ELR (cell line): Measurements from ENCODE around the gene YTHDC2.

Experiments
- DNase-seq: peaks from one replicate; pipeline ENCODE4 v3.0.0-alpha.2; 2015; ENCODE audit warnings: low read depth

Gene YTHDC2

DNA sequence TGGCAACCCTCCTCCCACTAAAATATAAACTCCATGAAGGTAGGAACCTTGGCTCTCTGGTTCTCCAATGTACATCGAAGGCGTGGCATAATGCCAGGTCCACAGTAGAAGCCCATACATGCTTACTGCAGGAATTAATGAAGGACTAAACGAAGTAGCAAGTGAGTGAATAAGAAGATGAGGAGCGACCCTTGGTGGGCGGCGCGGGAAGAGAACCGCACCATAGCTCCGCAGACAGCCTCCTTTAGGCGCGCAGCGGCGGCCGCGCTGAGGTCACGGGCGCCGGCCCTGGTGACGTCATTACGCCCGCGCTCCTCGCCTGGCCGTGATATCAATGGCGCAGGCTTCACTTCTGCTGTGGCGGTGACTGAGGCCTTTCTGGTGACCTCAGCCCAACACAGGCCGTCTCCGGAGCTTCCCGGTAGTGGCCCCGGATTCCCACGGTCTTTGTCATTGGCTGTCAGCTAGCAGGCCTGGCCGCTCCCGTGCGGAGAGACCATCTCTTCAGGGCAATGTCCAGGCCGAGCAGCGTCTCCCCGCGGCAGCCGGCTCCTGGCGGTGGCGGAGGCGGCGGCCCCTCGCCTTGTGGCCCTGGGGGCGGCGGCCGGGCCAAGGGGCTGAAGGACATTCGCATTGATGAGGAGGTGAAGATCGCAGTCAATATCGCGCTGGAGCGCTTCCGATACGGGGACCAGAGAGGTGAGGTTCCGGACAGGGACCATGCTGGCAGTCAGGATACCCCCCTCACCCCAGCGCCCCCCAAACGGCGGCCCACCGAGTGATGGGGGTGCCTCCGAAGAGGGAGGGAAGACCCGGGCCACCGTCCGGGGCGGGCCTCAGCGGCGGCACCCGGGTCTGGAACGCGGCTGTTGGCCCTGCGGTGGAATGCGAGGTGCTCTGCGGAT lies at the start of gene YTHDC2:
Gene YTHDC2, plus strand, starts transcription at position 311 of the 905 bp plus-strand sequence. Its CDS starts 202 bp downstream, at position 513.
- DNase-seq, result peak; percentile 89

DNA sequence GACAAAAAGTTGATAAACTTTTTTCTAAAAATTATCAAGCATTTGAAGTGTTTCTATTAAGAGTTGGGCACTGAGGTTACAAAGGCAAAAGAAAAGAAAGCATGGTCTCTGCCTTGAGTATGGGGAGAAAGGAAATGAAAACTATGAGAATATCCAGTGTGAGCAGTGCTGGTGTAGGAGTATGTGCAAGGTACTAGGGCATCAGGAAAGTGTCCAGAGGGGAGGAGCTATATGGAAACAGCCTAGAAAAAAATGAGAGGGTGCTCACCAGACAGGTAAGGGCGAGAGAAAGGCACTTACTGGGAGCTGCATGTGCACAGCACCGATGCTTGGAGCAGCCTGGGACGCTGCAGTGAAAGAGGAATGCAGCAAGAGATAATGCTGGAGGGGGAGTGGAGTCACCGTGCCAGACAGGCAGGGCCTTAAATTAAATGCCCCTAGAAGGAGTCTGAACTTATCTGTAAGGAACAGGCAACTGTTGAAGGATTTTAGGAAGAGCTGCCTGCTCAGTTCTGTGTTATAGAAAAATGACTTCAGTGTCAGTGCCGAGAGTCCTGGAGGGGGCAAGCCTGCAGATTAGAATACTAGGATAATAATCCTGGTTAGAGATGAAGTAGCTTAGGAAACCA lies 39.3 kb upstream of the YTHDC2 start:
- no peak for DNase-seq

DNA sequence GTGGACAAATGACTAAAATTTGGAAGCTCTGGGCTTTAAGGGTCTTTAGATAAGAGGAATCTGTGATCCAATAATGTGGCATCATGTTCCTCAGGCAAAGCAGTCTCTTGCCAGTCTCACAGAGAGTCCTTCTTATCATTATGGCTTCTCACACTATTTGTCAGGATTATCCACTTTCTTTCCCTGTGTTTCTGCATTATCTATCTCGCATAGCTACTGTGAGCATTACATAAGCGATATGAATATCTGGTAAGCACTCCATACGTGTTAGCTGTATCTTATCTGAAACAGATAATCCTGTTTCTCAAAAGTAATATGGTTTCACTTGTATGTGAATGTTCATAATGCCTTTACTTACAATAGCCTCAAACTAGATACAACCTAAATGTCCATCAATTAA lies 34.8 kb upstream of the YTHDC2 start:
- DNase-seq, result no peak

DNA sequence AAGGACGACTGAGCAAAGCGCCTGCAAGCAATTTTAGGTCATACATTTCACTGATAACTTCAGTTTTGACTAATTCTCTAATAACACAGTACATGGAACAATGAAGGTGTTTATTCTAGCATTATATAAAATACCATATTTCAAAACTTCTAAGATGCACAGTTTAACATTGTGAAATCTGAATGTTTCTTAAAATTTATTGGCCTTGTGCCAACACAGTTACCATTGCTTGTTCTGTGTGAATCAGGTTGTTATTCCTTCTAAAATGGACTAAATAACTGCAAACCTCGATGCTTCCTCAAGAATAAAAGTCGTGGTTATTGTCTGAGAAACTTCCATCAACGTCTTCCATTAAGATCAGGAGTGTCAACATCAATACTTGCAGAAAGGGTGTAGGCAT lies 33.3 kb upstream of the YTHDC2 start:
- no peak for DNase-seq

DNA sequence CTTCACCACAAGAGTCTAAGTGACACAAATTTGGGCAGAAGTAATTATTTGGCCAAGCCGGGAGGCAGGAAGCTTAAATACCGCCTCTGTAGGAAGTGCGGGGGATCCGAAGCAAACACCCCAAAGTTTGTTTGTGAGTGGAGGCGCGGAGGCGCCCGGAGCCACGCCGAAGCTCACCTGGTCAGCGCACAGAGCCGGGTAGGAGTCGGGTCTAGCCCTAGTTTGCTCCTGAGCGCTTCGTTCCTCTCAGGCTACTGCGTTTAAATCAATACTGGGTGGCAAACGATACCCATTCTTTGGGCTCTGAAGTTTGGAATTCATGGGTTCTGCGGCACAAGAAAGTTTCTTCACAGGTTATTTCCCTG lies 26.1 kb upstream of the YTHDC2 start:
- DNase-seq, result peak; percentile 15

DNA sequence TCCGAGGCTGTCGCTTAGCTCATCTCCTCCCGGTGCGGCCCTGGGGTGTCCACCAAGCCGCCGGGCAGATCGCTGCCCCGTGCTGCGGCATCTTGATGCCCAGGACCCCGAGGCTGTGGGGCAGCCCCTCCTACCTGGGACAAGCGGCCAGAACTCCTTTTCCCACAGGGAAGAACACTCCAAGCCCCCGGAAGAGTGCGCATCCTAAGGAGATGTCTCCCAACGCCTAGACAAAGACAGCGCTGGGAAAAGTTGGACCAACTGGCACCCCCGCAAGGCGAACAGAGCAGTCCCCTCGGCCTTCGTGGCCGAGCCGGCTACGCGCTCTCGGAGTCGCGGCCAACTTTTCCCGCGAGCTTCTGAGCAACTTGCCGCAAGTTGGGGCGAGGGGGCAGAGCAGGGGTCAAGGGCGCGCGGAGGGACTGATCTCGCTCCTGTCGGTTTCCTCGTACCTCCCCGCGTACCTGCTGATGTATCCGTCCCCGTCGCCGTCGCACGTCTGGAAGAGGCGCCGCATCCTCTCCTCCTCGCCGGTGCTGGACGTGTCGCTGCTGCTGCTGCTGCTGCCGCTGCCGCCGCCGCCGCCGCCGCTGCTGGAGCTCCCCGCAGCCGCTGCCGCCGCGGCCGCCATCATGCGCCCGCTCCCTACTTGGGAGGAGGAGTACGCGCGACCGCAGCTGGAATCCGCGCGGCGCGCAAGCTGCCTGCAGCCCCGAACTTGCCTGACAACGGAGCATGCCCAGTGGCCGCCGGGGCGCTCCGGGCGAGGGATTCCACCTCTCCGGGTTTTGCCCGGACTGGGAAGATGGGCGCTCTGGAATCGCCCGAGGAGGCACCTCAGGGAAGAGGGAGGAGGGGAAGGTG lies 25.5 kb upstream of the YTHDC2 start, which contains the start of gene MCC:
Gene MCC, minus strand, starts transcription at position 673 of the 864 bp plus-strand sequence.
- DNase-seq, result peak; percentile 82

DNA sequence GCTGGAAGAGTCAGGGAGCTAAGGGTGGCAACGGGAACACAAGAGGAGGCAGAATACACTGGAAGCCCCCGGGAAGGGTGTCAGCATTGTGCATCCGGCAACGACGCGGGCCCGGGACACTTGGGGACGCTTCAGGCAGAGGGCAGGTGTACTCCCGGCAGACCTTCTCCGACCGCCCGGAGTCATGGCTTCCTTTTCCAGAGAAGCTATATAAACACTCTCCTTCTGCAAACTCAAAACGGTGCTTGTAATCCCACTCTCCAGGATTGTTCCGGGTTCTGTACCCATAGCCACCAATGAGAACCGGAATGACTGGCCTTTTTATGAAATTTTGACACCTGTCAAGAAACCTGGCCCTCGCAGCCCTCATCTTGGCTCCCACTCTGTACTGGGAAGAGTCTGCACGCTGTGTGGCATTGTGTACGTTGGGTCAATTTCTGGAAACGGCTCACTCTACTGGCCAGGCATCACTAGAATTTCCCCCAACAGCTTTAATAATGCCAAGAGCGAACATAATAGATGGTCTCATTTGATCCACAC lies 24.8 kb upstream of the YTHDC2 start:
- no peak for DNase-seq

DNA sequence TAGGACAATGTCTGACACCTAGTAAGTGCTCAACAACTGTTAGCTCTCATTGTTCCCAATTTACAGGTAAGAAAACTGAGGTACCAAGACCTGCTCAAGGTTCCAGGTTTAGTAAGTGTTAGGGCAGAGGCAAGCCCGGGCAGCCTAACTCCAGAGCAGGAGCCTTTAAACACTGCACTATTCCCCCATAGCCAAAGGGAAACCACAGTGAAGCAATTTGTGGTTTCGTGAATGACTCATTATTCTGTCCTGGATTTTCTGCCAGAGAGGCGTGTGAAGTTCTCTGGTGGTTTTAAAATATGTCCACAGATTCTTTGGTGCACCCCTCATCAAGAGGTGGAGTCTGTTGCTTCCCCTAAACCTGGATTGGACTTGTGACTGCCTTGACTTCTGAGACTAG lies 24.2 kb upstream of the YTHDC2 start:
- peak; percentile 97 for DNase-seq

DNA sequence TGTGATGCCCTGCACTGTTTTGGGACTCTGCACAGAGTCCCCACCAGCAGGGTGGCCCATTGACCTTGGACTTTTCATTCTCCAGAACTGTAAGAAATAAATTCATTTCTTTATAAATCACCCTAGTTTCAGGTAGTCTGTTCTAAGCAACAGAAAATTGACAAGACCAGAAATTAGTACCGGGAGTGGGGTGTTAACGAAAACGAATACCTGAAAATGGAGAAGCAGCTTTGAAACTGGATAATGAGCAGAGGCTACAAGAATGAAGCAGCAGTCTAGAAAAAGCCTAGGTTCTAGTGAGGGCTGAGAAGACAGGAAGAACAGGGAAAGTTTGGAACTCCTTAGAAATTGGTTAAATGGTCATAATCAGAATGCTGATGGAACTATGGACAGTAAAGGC lies 23.2 kb upstream of the YTHDC2 start:
- no peak for DNase-seq

DNA sequence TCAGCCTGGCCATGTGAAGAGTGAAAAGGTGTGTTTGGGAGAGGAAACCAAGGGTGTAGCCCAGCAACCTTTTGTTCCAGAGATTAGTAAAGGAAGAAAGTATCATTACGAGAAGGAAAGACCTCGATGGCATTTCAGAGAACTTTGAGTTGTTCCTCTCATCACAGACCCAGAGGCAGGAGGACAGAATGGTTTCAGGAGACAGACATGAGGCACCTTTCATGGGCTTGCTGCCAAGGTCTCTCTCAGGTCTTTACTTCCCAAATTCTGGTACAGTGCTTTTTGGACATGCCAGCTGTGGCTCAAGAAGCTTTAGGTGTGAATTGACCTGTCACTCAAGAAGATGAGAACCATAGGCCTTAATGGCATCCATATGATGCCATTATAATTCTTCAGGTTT lies 22.5 kb upstream of the YTHDC2 start:
- DNase-seq, result no peak

DNA sequence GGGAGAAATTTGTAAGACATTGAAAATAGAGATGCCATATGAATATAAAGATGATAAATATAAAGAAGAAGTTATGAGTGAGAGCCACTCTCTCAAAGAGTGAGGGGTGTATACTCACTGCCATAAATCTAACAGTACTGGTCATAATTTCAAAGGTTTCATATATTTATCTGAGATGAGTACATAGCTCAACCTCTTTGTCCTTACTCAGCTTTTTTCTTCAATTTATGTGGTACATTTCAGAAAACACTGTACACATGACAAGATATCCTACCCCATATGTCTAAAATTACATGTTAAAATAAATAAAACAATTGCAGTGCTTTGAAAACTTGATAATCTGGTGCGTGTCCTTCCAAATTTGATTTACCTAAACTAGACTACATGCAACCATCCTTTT lies 20.0 kb upstream of the YTHDC2 start:
- DNase-seq, result no peak

DNA sequence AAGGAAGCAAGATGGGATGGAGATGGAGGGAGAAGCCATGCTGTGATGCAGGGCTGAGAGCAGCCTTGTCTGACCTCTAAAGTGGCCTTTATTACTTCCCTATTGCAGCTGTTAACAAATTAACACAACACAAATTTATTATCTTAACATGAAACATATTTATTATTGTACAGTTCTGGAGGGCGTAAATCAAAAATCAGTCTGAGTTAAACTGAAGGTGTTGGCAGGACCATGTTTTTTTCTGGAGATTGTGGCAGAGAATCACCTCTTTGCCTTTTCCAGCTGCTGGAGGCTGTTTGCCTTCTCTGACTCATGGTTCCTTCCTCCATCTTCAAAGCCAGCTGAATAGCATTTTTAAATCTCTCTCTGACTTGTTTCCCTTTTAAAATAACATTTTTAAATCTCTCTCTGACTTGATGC lies 18.1 kb upstream of the YTHDC2 start:
- DNase-seq, result peak; percentile 24

DNA sequence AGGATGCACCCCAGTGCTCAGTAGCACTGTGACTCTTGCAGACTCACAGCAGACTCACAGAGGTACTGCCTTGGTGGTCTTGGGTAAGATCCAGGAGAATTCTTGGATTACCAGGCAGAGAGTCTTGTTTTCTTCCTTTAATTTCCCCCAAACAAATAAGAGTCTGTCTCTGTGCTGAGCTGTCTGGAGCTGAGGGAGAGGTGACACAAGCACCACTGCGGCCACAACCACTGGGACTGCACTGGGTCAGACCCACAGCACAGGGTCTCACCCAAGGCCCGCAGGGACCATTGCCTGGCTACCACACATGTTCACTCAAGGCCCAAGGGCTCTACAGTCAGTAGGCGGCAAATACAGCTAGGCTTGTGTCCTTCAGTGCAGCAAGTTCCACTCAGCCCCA lies 11.4 kb upstream of the YTHDC2 start:
- DNase-seq, result no peak

DNA sequence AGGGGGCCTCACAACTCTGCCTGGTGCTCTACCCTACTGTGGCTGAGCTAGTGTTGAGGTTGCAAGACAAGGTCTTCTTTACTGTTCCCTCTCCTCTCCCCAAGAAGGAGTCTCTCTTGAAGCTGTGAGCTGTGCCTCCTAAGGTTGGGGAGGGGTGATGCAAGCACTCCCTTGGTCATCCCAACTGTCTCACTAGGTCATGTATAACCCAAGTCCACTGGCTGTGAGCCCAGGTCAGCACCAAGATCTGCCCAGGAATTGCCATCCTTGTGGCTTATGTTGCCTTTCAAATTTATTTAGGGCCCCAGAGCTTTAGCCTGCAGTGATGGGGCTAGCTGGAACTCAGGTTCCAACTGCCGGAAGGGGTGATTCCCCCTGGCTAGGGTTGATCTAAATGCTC lies 10.3 kb upstream of the YTHDC2 start:
- DNase-seq, result no peak

DNA sequence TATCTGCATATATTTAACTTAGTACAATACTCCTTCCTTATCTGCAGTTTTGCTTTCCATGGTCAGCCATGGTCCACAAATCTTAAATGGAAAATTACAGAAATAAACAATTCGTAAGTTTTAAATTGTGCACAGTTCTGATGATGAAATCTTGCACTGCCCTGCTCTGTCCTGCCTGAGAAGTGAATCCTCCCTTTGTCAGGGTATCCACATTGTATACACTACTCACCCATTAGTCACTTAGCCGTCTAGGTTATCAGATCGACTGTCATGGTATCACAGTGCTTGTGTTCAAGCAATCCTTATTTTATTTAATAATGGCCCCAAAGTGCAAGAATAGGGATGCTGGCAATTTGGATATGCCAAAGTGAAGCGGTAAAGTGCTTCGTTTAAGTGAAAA lies 8.3 kb upstream of the YTHDC2 start:
- peak; percentile 80 for DNase-seq

DNA sequence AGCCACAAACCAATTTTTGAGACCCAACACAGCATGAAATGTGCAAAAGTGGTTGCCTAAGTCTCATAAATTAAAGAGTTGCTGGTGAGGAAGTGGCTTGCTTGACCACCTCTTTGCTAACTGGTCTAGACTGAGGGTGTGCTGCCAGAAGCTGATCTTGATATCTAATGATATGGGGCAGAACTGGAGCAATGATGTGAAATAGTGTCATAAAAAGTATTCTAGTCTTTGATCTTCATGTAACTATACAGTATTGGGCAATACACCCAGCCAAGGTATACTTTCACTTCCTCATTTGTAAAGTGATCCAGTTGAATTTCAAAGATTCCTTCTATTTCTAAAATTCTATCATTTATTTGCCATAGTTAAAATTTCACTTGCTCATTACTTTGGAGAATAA lies 5.9 kb upstream of the YTHDC2 start:
- DNase-seq, result no peak

DNA sequence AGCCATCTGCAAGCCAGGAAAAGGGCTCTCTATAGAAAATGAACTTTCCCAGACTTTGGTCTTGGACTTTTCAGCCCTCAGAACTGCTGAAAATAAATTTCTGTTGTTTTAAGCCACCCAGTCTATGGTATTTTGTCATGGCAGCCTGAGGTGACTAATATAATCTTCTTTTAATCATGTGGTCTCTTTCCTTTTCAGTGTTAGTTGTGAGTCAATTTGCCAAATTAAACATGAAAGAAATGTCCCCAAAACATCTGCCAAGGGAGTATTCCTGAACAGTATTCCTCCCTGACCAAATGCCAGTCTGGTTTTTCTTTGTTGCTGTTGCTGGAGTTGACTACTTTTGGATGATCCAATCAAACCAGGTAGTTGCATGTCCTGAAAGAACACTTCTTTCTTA lies 4.7 kb upstream of the YTHDC2 start:
- peak; percentile 10 for DNase-seq

DNA sequence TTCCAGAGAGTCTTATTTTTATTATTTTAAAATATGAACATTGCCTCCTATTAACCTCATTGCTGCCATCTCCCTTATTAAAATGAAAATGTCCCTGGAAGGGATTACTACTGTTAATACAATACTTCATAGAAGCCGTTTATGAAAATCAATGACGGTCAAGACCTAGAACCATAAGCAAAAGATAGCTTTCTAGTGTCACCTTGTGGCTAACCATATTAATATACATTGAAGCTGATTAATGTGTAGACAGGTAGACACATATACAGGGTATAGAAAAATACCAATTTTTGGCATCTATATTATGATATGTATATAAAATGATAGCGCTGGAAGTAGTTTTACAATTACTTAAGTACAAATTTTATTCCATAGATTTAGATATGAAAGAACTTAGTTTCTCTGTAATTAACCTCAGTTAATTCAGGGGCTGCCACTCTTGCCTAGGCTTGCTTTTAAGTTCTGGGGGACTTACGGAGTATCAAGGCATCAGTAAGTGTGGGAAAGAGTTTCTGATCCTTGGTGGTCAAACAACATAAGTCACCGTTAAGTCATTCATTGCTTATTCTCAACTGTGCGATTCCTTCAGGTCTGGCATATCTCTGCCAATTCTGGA lies 2.5 kb upstream of the YTHDC2 start:
- DNase-seq, result peak; percentile 72

DNA sequence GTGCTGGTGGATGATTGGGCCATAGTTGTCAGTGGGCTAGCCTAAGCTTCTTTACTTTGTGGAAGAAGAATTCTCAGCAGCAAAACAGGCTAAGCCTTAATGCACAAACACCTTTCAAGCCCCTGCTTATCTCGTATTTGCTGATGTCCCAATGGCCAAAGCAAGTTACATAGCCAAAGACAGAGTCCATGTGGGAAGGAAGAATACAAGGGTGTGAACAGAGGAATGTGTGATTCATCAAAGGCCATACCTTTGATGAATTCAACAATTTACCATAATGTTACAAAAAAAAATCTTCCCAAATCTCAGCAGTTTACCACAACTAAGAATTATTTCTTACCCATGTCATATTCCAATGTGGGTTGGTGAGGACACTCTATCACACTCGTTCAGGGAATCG lies 1.2 kb upstream of the YTHDC2 start:
- no peak for DNase-seq

DNA sequence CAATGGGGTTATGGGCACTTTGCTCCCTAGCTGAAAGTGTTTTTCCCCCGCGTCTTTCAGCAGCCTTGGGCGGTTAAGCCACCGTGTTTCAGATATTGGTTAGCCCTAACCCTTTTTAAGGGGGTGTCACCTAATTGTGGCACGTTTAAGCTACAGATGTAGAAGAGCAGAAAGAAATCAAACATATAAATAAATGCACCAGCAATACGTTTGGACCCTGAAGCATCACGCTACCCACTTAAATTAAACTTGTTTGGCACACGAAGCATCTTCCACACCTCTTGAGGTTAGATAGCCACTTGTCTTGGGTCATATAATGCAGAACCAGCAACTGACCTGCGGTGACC lies 768 bp downstream of the YTHDC2 start:
- DNase-seq, result peak; percentile 14

DNA sequence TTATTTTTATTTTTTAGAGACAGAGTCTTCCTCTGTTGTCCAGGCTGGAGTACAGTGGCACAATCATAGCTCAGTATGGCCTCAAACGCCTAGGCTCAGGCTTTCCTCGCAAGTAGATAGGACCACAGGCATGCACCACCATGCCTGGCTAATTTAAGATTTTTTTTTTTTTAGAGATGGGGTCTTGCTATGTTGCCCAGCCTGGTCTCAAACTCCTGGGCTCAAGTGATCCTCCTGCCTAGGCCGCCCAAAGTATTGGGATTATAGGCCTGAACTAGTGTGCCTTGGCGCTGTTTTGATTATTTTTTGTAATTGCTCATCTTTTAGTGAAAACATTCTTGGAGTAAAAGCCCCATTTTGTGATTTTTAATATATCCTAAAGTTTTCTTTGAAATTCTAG lies 5.4 kb downstream of the YTHDC2 start:
- no peak for DNase-seq

DNA sequence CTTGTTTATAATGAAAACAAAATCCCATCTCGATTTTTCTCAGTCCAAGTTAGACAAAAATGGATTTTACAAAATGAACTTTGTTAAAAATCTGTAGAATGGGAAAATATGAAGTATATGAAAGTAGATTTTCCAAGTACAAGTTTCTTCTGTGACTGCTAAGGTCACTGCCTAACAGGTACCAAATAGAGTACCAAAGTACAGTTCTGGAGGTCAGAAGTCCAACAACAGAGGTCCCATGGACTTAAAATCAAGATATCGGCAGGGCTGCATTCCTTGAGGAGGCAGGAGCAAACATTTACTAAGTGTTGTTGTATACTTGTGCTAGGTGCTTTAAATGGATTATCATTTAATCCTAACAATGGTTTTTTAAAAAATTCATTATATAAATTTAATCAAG lies 5.9 kb downstream of the YTHDC2 start:
- DNase-seq, result no peak
